Calu3 (cell line): Measurements from ENCODE around the gene CAV1. TPM values are rescaled to one million over a fixed set of nuclear protein-coding genes. Genes with fewer than 3 reads are reported as not detected.

Source experiments
- BruUV-seq: library from RNA; stranded (reverse); fragments of 400-500 nt; replicated peaks from 2 replicates; lab custom pipeline; 2021; lab: Mats Ljungman, UMichigan
- CTCF ChIA-PET: fragments of 300-600 bp; sonication (Branson Sonifier 250); formaldehyde crosslinking; loops from one replicate; lab custom pipeline; 2022; ENCODE audit warnings: antibody characterized with exemption; lab: Charles Lee
- DNase-seq: peaks from one replicate; pipeline ENCODE4 v3.0.0; 2022
- H3K27ac Mint-ChIP-seq: one replicate; pipeline ENCODE4 v1.8.0; 2022; ENCODE audit warnings: mixed read lengths; ENCODE audit not compliant: unreplicated experiment
- H3K27me3 Mint-ChIP-seq: one replicate; pipeline ENCODE4 v1.8.0; 2022; ENCODE audit warnings: mixed read lengths; ENCODE audit not compliant: unreplicated experiment
- H3K36me3 Mint-ChIP-seq: one replicate; pipeline ENCODE4 v1.8.0; 2022; ENCODE audit warnings: mild to moderate bottlenecking, moderate library complexity, mixed read lengths; ENCODE audit not compliant: insufficient read depth, unreplicated experiment
- H3K4me1 Mint-ChIP-seq: one replicate; pipeline ENCODE4 v1.8.0; 2022; ENCODE audit warnings: mild to moderate bottlenecking, low read depth, mixed read lengths; ENCODE audit not compliant: unreplicated experiment
- H3K4me3 Mint-ChIP-seq: one replicate; pipeline ENCODE4 v1.8.0; 2022; ENCODE audit warnings: mild to moderate bottlenecking, low read depth, moderate library complexity, mixed read lengths; ENCODE audit not compliant: unreplicated experiment
- H3K9me3 Mint-ChIP-seq: one replicate; pipeline ENCODE4 v1.8.0; 2022; ENCODE audit warnings: low read depth, mixed read lengths; ENCODE audit not compliant: unreplicated experiment
- CTCF ChIP-seq: fragments of 200-600 bp; IDR thresholded peaks from one replicate; pipeline ENCODE4 v1.8.0; 2022; ENCODE audit warnings: antibody characterized with exemption; ENCODE audit not compliant: unreplicated experiment
- intact Hi-C: fragments of 100-400 bp; cut with micrococcal nuclease; formaldehyde crosslinking; loops from one replicate; pipeline ENCODE4 v1.10.0; 2022; ENCODE audit not compliant: unreplicated experiment
- total RNA-seq: library from RNA; stranded (reverse); gene quantifications from 2 replicates; pipeline ENCODE4 v1.2.3, GENCODE V29; 2022

Gene CAV1
- total RNA-seq, 1 experiment from 2014 or later: 15.9 TPM

- Mint-ChIP-seq H3K9me3 (no peaks in the 10 kb centered on the region), H3K27me3 (no peaks in the 10 kb centered on the region), H3K36me3 (peaks cover 26% of the 10 kb centered on the region), H3K4me1 (peaks cover 31% of the 10 kb centered on the region), H3K27ac (peak overlapping the region; percentile 69), H3K4me3 (peak overlapping the region; percentile 94)
- intact Hi-C loops: loop anchor here (2.0 to 5.0 kb wide), 5 partner anchors 21 to 243 kb away; no protein-coding TSS in a partner anchor
- CTCF ChIA-PET: interaction anchor here (0.5 to 2.1 kb wide), 8 partner anchors 10 to 213 kb away, joined by 3 to 19 read pairs (median 4); no protein-coding TSS in a partner anchor
- DNase-seq: peak; percentile 48
- no TSS peak for BruUV-seq
- no peak for TF ChIP-seq CTCF
These were observed 23.2 kb upstream of the CAV1 start for GRCh38 chr7:116501425-116502167.

DNA sequence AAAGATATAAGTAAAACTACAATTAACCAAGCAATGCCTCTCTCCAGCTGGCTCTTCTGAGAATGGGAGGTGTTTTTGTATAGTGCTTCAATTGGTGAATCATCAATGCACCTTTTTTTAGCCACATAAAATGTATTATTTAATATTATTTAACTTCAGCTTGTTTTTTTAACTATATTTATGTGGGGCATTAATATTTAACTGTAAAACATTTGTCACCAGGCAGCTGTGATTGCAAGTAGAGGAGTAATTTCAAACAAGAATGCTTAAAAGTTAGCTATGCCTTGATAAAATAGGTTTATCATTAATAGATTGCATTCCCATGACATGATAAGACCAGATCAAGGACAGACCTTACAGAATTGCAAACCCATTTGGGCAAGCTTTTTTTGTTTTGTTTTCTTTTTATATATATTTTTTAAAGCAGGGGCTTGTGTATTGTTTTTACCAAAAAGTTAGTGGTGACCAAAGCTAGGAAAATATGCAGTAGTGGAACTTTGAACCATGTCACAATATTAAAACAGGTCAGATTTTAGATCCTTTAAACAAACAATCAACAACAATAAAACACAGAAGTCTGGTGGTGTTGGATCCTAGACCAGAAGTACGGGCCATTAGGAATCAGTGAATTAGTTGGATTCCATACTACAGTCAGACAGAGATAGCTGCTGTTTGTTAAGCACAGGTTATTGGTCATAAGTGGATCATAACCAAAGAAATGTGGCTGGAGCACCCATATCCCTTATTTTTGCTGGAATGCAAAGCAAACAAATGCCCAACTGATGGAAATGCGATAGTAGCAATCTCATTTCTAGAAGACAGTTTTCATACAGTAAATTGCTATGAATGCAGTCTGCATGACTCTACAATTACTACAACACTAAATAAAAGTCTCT lies 22.4 kb upstream of the CAV1 start:
- intact Hi-C loops: loop anchor here (2.0 to 5.0 kb wide), 4 partner anchors 20 to 244 kb away; no protein-coding TSS in a partner anchor
- no peak overlapping the region for H3K27ac Mint-ChIP-seq
- no peaks in the 10 kb centered on the region for H3K9me3 Mint-ChIP-seq
- DNase-seq: no peak
- peaks cover 26% of the 10 kb centered on the region for H3K36me3 Mint-ChIP-seq
- H3K4me3 Mint-ChIP-seq: no peak overlapping the region
- BruUV-seq: no TSS peak
- peaks cover 31% of the 10 kb centered on the region for H3K4me1 Mint-ChIP-seq
- H3K27me3 Mint-ChIP-seq: no peaks in the 10 kb centered on the region
- TF ChIP-seq CTCF: no peak
- CTCF ChIA-PET: interaction anchor here (0.7 to 2.1 kb wide), 7 partner anchors 9 to 214 kb away, joined by 3 to 19 read pairs (median 5); no protein-coding TSS in a partner anchor

GRCh38 chr7:116503835-116504234 lies 21.0 kb upstream of the CAV1 start:
- no peak for DNase-seq
- CTCF ChIA-PET: no interaction called here
- Mint-ChIP-seq H3K27ac (no peak overlapping the region), H3K27me3 (no peaks in the 10 kb centered on the region), H3K4me1 (peaks cover 28% of the 10 kb centered on the region), H3K4me3 (no peak overlapping the region), H3K36me3 (peaks cover 26% of the 10 kb centered on the region), H3K9me3 (no peaks in the 10 kb centered on the region)
- no TSS peak for BruUV-seq
- TF ChIP-seq CTCF: no peak
- intact Hi-C loops: loop anchor here (2.0 to 5.0 kb wide), 4 partner anchors 19 to 245 kb away; no protein-coding TSS in a partner anchor

GRCh38 chr7:116505278-116505677 lies 19.6 kb upstream of the CAV1 start:
- no peak overlapping the region for H3K4me3 Mint-ChIP-seq
- no peak overlapping the region for H3K27ac Mint-ChIP-seq
- H3K4me1 Mint-ChIP-seq: peaks cover 33% of the 10 kb centered on the region
- CTCF ChIA-PET: no interaction called here
- TF ChIP-seq CTCF: no peak
- H3K36me3 Mint-ChIP-seq: peaks cover 11% of the 10 kb centered on the region
- intact Hi-C loops: no loop called here
- H3K27me3 Mint-ChIP-seq: no peaks in the 10 kb centered on the region
- no peaks in the 10 kb centered on the region for H3K9me3 Mint-ChIP-seq
- no peak for DNase-seq
- BruUV-seq: no TSS peak
